Activated CD8-positive, alpha-beta T cell treated with anti-CD3 and anti-CD28 coated beads, Interleukin-2, amount 10 ng/mL, durations not matched to agents 7 days and 5 days (primary cell): ENCODE data around the gene AFF4. TPM values are rescaled to one million over a fixed set of nuclear protein-coding genes. Genes with fewer than 3 reads are reported as not detected.

Experiments used
- ATAC-seq: fragments of 150-1000 bp; cut with Tn5 transposase; one replicate; pipeline ENCODE4 v1.10.0; 2021; ENCODE audit warnings: moderate library complexity
- CTCF ChIA-PET: fragments of 350-600 bp; sonication (Branson Sonifier 250); formaldehyde crosslinking; loops from one replicate; lab custom pipeline; 2021; ENCODE audit warnings: antibody characterized with exemption; lab: Charles Lee
- POLR2A ChIA-PET: fragments of 350-600 bp; sonication (Branson Sonifier 250); formaldehyde crosslinking; loops from one replicate; lab custom pipeline; 2021; ENCODE audit warnings: antibody characterized with exemption; lab: Charles Lee
- DNase-seq: peaks from one replicate; pipeline ENCODE4 v3.0.0-alpha.2; 2020
- H3K27ac Mint-ChIP-seq: one replicate; pipeline ENCODE4 v1.8.0; 2021; ENCODE audit warnings: mild to moderate bottlenecking, mixed read lengths
- H3K27me3 Mint-ChIP-seq: one replicate; pipeline ENCODE4 v1.8.0; 2021; ENCODE audit warnings: low read depth, mixed read lengths
- H3K36me3 Mint-ChIP-seq: one replicate; pipeline ENCODE4 v1.8.0; 2021; ENCODE audit warnings: low read depth, mixed read lengths
- H3K4me1 Mint-ChIP-seq: one replicate; pipeline ENCODE4 v1.8.0; 2021; ENCODE audit warnings: low read depth, mixed read lengths
- H3K4me3 Mint-ChIP-seq: one replicate; pipeline ENCODE4 v1.8.0; 2021; ENCODE audit warnings: mild to moderate bottlenecking, mixed read lengths
- H3K9me3 Mint-ChIP-seq: one replicate; pipeline ENCODE4 v1.8.0; 2022; ENCODE audit warnings: mixed read lengths; ENCODE audit not compliant: insufficient read depth
- total RNA-seq, 2 experiments: library from RNA; stranded (reverse); gene quantifications; one replicate each; pipeline ENCODE4 v1.2.3, GENCODE V29; 2021

Gene AFF4
- total RNA-seq, 2 experiments from 2014 or later = 27.2 to 30.3 TPM

DNA sequence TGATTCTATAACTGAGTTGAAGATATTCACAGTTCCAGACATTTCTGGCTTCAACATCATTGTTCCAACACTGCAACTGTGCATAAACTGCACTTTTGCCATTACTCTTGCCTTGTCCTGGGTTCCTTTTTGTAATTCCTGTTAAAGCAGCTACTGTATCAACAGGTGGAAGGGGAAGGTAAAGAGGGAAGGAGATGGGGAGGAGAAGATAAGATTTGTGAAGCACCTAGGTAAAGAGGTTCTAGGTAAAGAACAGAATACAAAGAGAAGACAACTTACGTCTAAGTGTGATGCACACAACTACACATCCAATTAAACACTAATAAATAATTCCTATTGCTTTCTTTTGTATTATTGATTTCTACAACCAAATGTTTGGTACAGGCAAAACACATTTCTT lies 53.7 kb downstream of the AFF4 start:
- ATAC-seq (no peak), DNase-seq (no peak)
- H3K27me3 Mint-ChIP-seq = no peaks in the 10 kb centered on the region
- no peaks in the 10 kb centered on the region for H3K9me3 Mint-ChIP-seq
- no peak overlapping the region for H3K27ac Mint-ChIP-seq
- H3K36me3 Mint-ChIP-seq = peaks cover 14% of the 10 kb centered on the region
- CTCF ChIA-PET = no interaction called here
- no peaks in the 10 kb centered on the region for H3K4me1 Mint-ChIP-seq
- H3K4me3 Mint-ChIP-seq = no peak overlapping the region
- POLR2A ChIA-PET = no interaction called here

- no peak for DNase-seq
- ATAC-seq = no peak
- Mint-ChIP-seq H3K36me3 (peaks cover 13% of the 10 kb centered on the region), H3K27ac (no peak overlapping the region), H3K4me1 (no peaks in the 10 kb centered on the region), H3K27me3 (no peaks in the 10 kb centered on the region), H3K9me3 (no peaks in the 10 kb centered on the region), H3K4me3 (no peak overlapping the region)
- CTCF ChIA-PET = interaction anchor here (0.6 to 1.1 kb wide), 2 partner anchors 87 to 120 kb away, joined by 3 read pairs; no protein-coding TSS in a partner anchor
- POLR2A ChIA-PET = no interaction called here
Measured at GRCh38 chr5:132907161-132907560, 56.3 kb downstream of the AFF4 start.

- peaks cover 11% of the 10 kb centered on the region for H3K36me3 Mint-ChIP-seq
- DNase-seq (no peak), ATAC-seq (no peak)
- H3K27ac Mint-ChIP-seq = no peak overlapping the region
- H3K4me1 Mint-ChIP-seq = no peaks in the 10 kb centered on the region
- no peak overlapping the region for H3K4me3 Mint-ChIP-seq
- H3K27me3 Mint-ChIP-seq = no peaks in the 10 kb centered on the region
- ChIA-PET CTCF (interaction anchor here (0.6 to 1.5 kb wide), 3 partner anchors 11 to 57 kb away, joined by 3 to 7 read pairs (median 4); no protein-coding TSS in a partner anchor), POLR2A (no interaction called here)
- H3K9me3 Mint-ChIP-seq = no peaks in the 10 kb centered on the region
Measured at GRCh38 chr5:132905938-132906337, 57.5 kb downstream of the AFF4 start.

DNA sequence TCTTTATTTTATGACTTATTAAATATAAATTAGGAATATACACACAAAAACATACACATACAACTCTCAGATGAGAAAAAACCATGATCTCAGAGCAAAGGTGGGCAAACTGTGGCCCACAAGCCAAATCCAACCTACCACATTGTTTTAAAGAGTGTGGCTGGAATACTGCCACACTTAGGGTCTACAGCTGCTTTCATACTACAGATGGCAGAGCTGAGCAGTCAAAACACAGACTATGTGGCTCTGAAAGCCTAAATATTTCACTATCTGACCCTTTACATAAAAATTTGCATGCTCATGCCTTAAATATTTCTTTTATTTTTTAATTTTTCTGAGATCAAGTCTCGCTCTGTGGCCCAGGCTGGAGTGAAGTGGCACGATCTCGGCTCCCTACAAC lies 61.7 kb downstream of the AFF4 start:
- H3K27me3 Mint-ChIP-seq = no peaks in the 10 kb centered on the region
- CTCF ChIA-PET = no interaction called here
- H3K27ac Mint-ChIP-seq = no peak overlapping the region
- peaks cover 5% of the 10 kb centered on the region for H3K4me1 Mint-ChIP-seq
- POLR2A ChIA-PET = no interaction called here
- ATAC-seq (no peak), DNase-seq (no peak)
- H3K9me3 Mint-ChIP-seq = no peaks in the 10 kb centered on the region
- no peak overlapping the region for H3K4me3 Mint-ChIP-seq
- peaks cover 21% of the 10 kb centered on the region for H3K36me3 Mint-ChIP-seq

GRCh38 chr5:132901036-132901435 lies 62.4 kb downstream of the AFF4 start:
- Mint-ChIP-seq H3K36me3 (peaks cover 25% of the 10 kb centered on the region), H3K4me3 (no peak overlapping the region), H3K27ac (no peak overlapping the region), H3K27me3 (no peaks in the 10 kb centered on the region), H3K4me1 (peaks cover 9% of the 10 kb centered on the region), H3K9me3 (no peaks in the 10 kb centered on the region)
- ATAC-seq = no peak
- POLR2A ChIA-PET = interaction anchor here (0.8 kb wide), 1 partner anchor 9 kb away, joined by 4 read pairs; no protein-coding TSS in a partner anchor
- DNase-seq = no peak
- CTCF ChIA-PET = interaction anchor here (0.8 kb wide), 1 partner anchor 18 kb away, joined by 3 read pairs; no protein-coding TSS in a partner anchor

DNA sequence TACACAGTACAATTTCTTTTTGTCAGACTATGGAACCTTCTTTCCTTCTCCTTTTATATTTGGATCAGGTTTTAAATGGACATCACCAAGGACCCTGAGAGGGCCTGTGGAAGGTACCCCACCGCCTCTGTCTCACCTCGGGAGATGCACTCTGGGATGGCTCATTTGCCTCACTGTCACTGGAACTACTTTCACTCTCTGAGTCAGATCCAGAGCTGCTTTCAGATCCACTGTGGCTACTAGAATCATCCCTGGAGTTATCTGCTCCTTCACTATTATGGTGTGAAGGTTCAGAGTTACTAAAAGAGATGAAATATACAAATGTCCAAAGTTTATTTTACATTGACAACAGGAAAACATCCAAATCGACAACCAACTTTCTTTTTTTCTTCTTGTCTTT lies 65.3 kb downstream of the AFF4 start:
- H3K9me3 Mint-ChIP-seq = no peaks in the 10 kb centered on the region
- peaks cover 41% of the 10 kb centered on the region for H3K36me3 Mint-ChIP-seq
- ChIA-PET POLR2A (no interaction called here), CTCF (interaction anchor here (2.5 kb wide), 1 partner anchor 15 kb away, joined by 9 read pairs; no protein-coding TSS in a partner anchor)
- no peaks in the 10 kb centered on the region for H3K27me3 Mint-ChIP-seq
- DNase-seq = no peak
- ATAC-seq = no peak
- no peak overlapping the region for H3K4me3 Mint-ChIP-seq
- H3K27ac Mint-ChIP-seq = no peak overlapping the region
- H3K4me1 Mint-ChIP-seq = peaks cover 9% of the 10 kb centered on the region

DNA sequence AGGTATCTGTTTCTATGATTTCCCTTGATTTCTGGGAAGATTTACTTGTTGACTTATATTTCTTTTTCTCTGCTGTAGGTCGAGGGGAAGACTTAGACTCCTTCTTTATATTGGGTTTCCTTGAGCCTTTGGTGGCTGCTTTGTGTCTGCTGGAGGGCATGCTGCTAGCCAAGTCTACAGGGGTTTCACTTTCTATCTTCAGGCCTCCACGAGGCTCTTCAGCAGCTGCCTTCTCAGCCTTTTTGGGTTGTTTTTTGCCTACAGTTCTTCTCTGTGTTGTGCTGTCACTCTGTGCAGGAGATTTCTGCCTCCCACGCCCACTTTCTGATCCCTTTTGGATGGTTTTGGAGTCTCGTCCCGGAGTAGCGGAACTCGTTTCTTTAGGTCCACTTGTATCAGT lies 66.7 kb downstream of the AFF4 start:
- ChIA-PET CTCF (interaction anchor here (0.6 to 2.5 kb wide), 2 partner anchors 14 to 15 kb away, joined by 4 to 9 read pairs; no protein-coding TSS in a partner anchor), POLR2A (interaction anchor here (0.7 kb wide), 1 partner anchor 160 kb away, joined by 3 read pairs; no protein-coding TSS in a partner anchor)
- DNase-seq = no peak
- Mint-ChIP-seq H3K4me3 (no peak overlapping the region), H3K9me3 (no peaks in the 10 kb centered on the region), H3K27me3 (no peaks in the 10 kb centered on the region), H3K4me1 (peaks cover 9% of the 10 kb centered on the region), H3K36me3 (peaks cover 50% of the 10 kb centered on the region), H3K27ac (peak overlapping the region; percentile 63)
- ATAC-seq = peak; percentile 67

- peaks cover 9% of the 10 kb centered on the region for H3K4me1 Mint-ChIP-seq
- no peaks in the 10 kb centered on the region for H3K27me3 Mint-ChIP-seq
- POLR2A ChIA-PET = no interaction called here
- no peaks in the 10 kb centered on the region for H3K9me3 Mint-ChIP-seq
- H3K27ac Mint-ChIP-seq = no peak overlapping the region
- no peak overlapping the region for H3K4me3 Mint-ChIP-seq
- peaks cover 47% of the 10 kb centered on the region for H3K36me3 Mint-ChIP-seq
- CTCF ChIA-PET = interaction anchor here (0.8 kb wide), 1 partner anchor 13 kb away, joined by 3 read pairs; no protein-coding TSS in a partner anchor
- no peak for ATAC-seq
- DNase-seq = no peak
Measured at GRCh38 chr5:132895719-132896305, 67.6 kb downstream of the AFF4 start.

GRCh38 chr5:132890817-132891216 lies 72.6 kb downstream of the AFF4 start:
- Mint-ChIP-seq H3K36me3 (peaks cover 60% of the 10 kb centered on the region), H3K4me3 (no peak overlapping the region), H3K27ac (no peak overlapping the region), H3K9me3 (no peaks in the 10 kb centered on the region), H3K27me3 (no peaks in the 10 kb centered on the region), H3K4me1 (peaks cover 4% of the 10 kb centered on the region)
- no peak for DNase-seq
- ATAC-seq = no peak
- POLR2A ChIA-PET = no interaction called here
- CTCF ChIA-PET = interaction anchor here (1.3 to 1.7 kb wide), 2 partner anchors 8 to 60 kb away, joined by 3 to 8 read pairs; partner anchors contain the start of gene SHROOM1

DNA sequence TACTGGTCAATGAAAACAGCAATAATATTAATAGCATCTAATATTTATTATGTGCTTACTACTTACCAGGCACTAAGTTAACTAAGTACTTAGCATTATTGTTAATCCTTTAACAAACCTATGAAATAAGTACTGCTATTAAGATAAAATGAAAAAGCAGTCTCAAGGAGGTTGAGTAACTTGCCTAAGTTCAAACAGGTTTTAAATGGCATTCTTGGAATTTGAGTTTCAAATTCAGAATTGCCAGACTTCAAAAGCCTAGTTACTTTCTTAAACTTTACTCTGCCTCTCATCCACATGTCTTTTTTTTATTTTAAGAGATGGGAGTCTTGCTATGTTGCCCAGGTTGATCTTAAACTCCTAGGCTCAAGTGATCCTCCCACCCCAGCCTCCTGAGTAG lies 73.9 kb downstream of the AFF4 start:
- Mint-ChIP-seq H3K4me1 (peaks cover 4% of the 10 kb centered on the region), H3K27me3 (no peaks in the 10 kb centered on the region), H3K36me3 (peaks cover 60% of the 10 kb centered on the region), H3K4me3 (no peak overlapping the region), H3K27ac (no peak overlapping the region), H3K9me3 (no peaks in the 10 kb centered on the region)
- DNase-seq (no peak), ATAC-seq (no peak)
- ChIA-PET CTCF (interaction anchor here (1.2 kb wide), 1 partner anchor 23 kb away, joined by 4 read pairs; the partner anchor contains the start of genes GDF9 and UQCRQ), POLR2A (interaction anchor here (0.6 kb wide), 1 partner anchor 79 kb away, joined by 3 read pairs; no protein-coding TSS in a partner anchor)

DNA sequence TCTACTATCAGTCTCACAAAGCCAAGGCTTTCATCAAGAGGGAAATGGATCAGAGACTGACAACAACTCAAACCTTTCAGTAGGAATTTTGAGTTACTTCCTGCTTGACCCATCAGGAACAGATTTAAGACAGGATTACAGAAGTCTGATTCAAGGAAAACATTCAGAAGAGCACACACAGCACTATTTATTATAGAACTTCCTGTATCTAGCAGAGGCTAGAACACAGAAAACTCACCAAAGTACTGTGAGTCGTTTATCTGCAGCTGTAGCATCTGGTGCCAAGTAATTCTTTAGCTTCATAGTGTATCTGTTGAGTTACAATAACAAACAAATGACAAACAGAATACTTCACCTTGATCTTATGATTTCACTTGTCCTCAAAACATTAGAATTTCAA lies 76.2 kb downstream of the AFF4 start:
- Mint-ChIP-seq H3K27me3 (no peaks in the 10 kb centered on the region), H3K4me1 (peaks cover 4% of the 10 kb centered on the region), H3K9me3 (no peaks in the 10 kb centered on the region), H3K36me3 (peaks cover 46% of the 10 kb centered on the region), H3K4me3 (no peak overlapping the region), H3K27ac (no peak overlapping the region)
- DNase-seq = no peak
- no peak for ATAC-seq
- ChIA-PET POLR2A (interaction anchor here (0.9 kb wide), 1 partner anchor 56 kb away, joined by 3 read pairs; no protein-coding TSS in a partner anchor), CTCF (interaction anchor here (0.6 kb wide), 1 partner anchor 134 kb away, joined by 4 read pairs; no protein-coding TSS in a partner anchor)
